ENCODE results near the gene CLTB.

The CLTB gene

GRCh38 chr5:176416965-176417364 is 626 bp upstream of the CLTB start:
- TF ChIP-seq CTCF (conservative IDR thresholded peaks at IDR 0.05; ENCODE audit: low read depth, low read length), result no peak
- DNase-seq (ENCODE audit: low read depth), result no peak
- H3K4me3 ChIP-seq (ENCODE audit: low read depth, low read length), result no peak overlapping the region

GRCh38 chr5:176415240-176415951 is 943 bp downstream of the CLTB start:
- no peak for TF ChIP-seq CTCF (conservative IDR thresholded peaks at IDR 0.05; ENCODE audit: low read depth, low read length)
- peak overlapping the region; percentile 84 for H3K4me3 ChIP-seq (ENCODE audit: low read depth, low read length)
- DNase-seq (ENCODE audit: low read depth), result no peak

GRCh38 chr5:176414704-176415103 is 1.6 kb downstream of the CLTB start:
- DNase-seq (ENCODE audit: low read depth), result no peak
- TF ChIP-seq CTCF (conservative IDR thresholded peaks at IDR 0.05; ENCODE audit: low read depth, low read length), result no peak
- H3K4me3 ChIP-seq (ENCODE audit: low read depth, low read length), result no peak overlapping the region

GRCh38 chr5:176413709-176414191 is 2.6 kb downstream of the CLTB start:
- no peak for TF ChIP-seq CTCF (conservative IDR thresholded peaks at IDR 0.05; ENCODE audit: low read depth, low read length)
- no peak overlapping the region for H3K4me3 ChIP-seq (ENCODE audit: low read depth, low read length)
- no peak for DNase-seq (ENCODE audit: low read depth)

GRCh38 chr5:176413255-176413565 is 3.1 kb downstream of the CLTB start:
- no peak for TF ChIP-seq CTCF (conservative IDR thresholded peaks at IDR 0.05; ENCODE audit: low read depth, low read length)
- H3K4me3 ChIP-seq (ENCODE audit: low read depth, low read length), result no peak overlapping the region
- DNase-seq (ENCODE audit: low read depth), result peak; percentile 72

- no peak for DNase-seq (ENCODE audit: low read depth)
These were observed 3.7 kb downstream of the CLTB start for GRCh38 chr5:176412517-176413254.

More at GRCh38 chr5:176412517-176413254, 3.7 kb downstream of the CLTB start:
- H3K4me3 ChIP-seq (ENCODE audit: low read depth, low read length), result no peak overlapping the region
- TF ChIP-seq CTCF (conservative IDR thresholded peaks at IDR 0.05; ENCODE audit: low read depth, low read length), result no peak

All from choroid plexus epithelial cell (primary cell).